Measurements from ENCODE around the gene USP4. TPM values are rescaled to one million over a fixed set of nuclear protein-coding genes. Genes with fewer than 3 reads are reported as not detected.
"Not testable (repeated sequence)": the region's sequence is repeated elsewhere in the genome, so short reads cannot be mapped to it uniquely, and the experiment has no call there.

USP4 gene
- total and polyA plus RNA-seq, 12 donors = 14.2 to 71.0 (median 41.2) TPM

- Histone ChIP-seq H3K9me3 (replicated peaks in 1 of 3) (no peaks in the 10 kb centered on the region), H3K27me3 (no peaks in the 10 kb centered on the region), H3K27ac (peak overlapping the region in 4 of 5 donors; percentile 53 to 76 (median 64)), H3K36me3 (replicated peaks in 1 of 2) (no peaks in the 10 kb centered on the region), H3K4me3 (no peak overlapping the region), H3K4me1 (replicated peaks in 1 of 2) (peaks cover 0 to 19% of the 10 kb centered on the region in 2 donors)
- no peak for TF ChIP-seq POLR2A (IDR thresholded peaks at IDR 0.05)
- TF ChIP-seq, protein P1, sequence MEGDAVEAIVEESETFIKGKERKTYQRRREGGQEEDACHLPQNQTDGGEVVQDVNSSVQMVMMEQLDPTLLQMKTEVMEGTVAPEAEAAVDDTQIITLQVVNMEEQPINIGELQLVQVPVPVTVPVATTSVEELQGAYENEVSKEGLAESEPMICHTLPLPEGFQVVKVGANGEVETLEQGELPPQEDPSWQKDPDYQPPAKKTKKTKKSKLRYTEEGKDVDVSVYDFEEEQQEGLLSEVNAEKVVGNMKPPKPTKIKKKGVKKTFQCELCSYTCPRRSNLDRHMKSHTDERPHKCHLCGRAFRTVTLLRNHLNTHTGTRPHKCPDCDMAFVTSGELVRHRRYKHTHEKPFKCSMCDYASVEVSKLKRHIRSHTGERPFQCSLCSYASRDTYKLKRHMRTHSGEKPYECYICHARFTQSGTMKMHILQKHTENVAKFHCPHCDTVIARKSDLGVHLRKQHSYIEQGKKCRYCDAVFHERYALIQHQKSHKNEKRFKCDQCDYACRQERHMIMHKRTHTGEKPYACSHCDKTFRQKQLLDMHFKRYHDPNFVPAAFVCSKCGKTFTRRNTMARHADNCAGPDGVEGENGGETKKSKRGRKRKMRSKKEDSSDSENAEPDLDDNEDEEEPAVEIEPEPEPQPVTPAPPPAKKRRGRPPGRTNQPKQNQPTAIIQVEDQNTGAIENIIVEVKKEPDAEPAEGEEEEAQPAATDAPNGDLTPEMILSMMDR (IDR thresholded peaks at IDR 0.05) = no peak
- DNase-seq = peak in 3 of 7 donors; percentile 35 to 71 (median 39)
- intact Hi-C loops (cut with DNase I) = no loop called here
Observed at GRCh38 chr3:49248840-49249227, 91.0 kb downstream of the USP4 start.

- peak in 2 of 7 donors; percentile 26 to 48 for DNase-seq
- H3K9me3 ChIP-seq (replicated peaks in 1 of 3) = no peaks in the 10 kb centered on the region
- no peak overlapping the region for H3K4me3 ChIP-seq
- 26 to 52% (median 33%) methylated on average over 1 of the region's 1 CpG for WGBS, 4 donors
- H3K27me3 ChIP-seq = no peaks in the 10 kb centered on the region
- peak overlapping the region in 3 of 5 donors; percentile 7 to 16 (median 13) for H3K27ac ChIP-seq
- no peak for TF ChIP-seq POLR2A (IDR thresholded peaks at IDR 0.05)
- TF ChIP-seq, protein P1 (IDR thresholded peaks at IDR 0.05) = no peak
- H3K36me3 ChIP-seq (replicated peaks in 1 of 2) = peaks cover 0 to 4% of the 10 kb centered on the region in 2 donors
- H3K4me1 ChIP-seq (replicated peaks in 1 of 2) = peaks cover 0 to 19% of the 10 kb centered on the region in 2 donors
- intact Hi-C loops (cut with DNase I) = no loop called here
Observed at GRCh38 chr3:49244581-49245205, 95.2 kb downstream of the USP4 start.

DNA sequence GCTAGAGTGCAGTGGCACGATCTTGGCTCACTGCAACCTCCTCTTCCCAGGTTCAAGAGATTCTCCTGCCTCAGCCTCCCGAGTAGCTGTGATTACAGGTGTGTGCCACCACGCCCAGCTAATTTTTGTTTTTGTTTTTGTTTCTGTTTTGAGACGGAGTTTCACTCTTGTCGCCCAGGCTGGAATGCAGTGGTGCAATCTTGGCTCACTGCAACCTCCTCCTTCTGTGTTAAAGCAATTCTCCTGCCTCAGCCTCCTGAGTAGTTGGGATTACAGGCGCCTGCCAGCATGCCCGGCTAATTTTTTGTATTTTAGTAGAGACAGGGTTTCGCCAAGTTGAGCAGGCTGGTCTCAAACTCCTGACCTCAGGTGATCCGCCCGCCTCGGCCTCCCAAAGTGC is 99.8 kb downstream of the USP4 start:
- H3K9me3 ChIP-seq (replicated peaks in 1 of 3); H3K36me3 ChIP-seq (replicated peaks in 1 of 2); intact Hi-C loops (cut with DNase I); H3K4me3 ChIP-seq; H3K27me3 ChIP-seq: not testable (repeated sequence)
- Histone ChIP-seq H3K27ac (peak overlapping the region in 4 of 5 donors; percentile 31 to 87 (median 79)), H3K4me1 (replicated peaks in 1 of 2) (peaks cover 16 to 23% of the 10 kb centered on the region in 2 donors)
- 90 to 96% (median 94%) methylated on average over 11 of the region's 11 CpGs for WGBS, 4 donors
- DNase-seq = peak in 1 of 7 donors; percentile 4

DNA sequence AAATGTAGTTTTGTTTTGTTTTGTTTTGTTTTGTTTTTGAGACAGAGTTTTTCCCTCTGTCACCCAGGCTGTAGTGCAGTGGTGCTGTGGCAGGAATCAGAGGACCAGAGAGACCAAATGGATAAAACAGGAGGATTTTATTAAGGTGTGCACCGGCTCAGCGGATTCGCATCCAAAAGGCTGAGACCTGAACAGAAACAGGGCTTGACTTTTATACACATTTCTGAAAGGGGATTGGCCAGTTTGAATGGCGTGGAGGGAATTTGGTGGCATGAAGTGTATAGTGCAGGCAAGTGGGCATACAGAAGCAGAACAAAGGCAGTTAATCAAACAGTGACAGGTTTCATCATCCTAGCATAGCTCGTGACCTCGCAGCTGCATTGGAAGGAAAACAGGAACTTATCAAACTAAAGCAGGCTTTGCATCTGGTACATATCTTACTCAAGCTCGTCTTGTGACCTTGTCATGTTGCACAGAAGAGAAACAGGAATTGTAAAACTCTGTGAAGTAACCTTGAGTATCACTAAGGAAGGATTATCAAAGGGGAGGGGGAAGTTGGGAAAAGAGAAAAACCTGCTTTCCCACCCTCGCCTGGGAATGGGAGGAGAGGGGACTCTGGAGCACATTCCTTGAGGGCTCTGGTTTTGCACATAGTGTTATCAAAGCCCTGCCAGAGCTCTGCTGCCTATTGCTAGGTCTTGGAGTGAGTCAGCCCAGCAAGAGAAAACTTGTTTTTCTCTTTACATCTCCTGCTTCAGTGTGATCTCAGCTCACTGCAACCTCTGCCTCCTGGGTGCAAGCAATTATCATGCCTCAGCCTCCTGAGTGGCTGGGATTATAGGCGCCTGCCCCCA is 101.4 kb downstream of the USP4 start:
- TF ChIP-seq POLR2A (IDR thresholded peaks at IDR 0.05) = peak in 1 of 2 donors; percentile 61
- TF ChIP-seq, protein P1 (IDR thresholded peaks at IDR 0.05) = peak in 2 of 6 experiments; percentile 24 to 33
- H3K4me3 ChIP-seq = no peak overlapping the region
- H3K9me3 ChIP-seq (replicated peaks in 1 of 3) = no peaks in the 10 kb centered on the region
- intact Hi-C loops (cut with DNase I) = no loop called here
- DNase-seq = peak; percentile 74 to 90 (median 80)
- H3K27me3 ChIP-seq = no peaks in the 10 kb centered on the region
- H3K4me1 ChIP-seq (replicated peaks in 1 of 2) = peaks cover 16% of the 10 kb centered on the region in 2 donors
- H3K27ac ChIP-seq = peak overlapping the region; percentile 75 to 89 (median 83)
- WGBS, 4 donors = 23 to 35% (median 30%) methylated on average over 9 of the region's 9 CpGs
- H3K36me3 ChIP-seq (replicated peaks in 1 of 2) = peaks cover 0 to 4% of the 10 kb centered on the region in 2 donors
